BJ (cell line): ENCODE results near the gene CEP63. TPM values are rescaled to one million over a fixed set of nuclear protein-coding genes. Genes with fewer than 3 reads are reported as not detected.

Experiments
- CTCF ChIA-PET: fragments of 350-600 bp; formaldehyde crosslinking; extraction: SDS; loops from one replicate; lab custom pipeline; 2021; ENCODE audit warnings: antibody characterized with exemption, inconsistent platforms; lab: Yijun Ruan, JAX
- POLR2A ChIA-PET: fragments of 300-600 bp; sonication (Branson Sonifier 250); formaldehyde crosslinking; extraction: SDS; loops from one replicate; lab custom pipeline; 2021; ENCODE audit warnings: antibody characterized with exemption; lab: Charles Lee
- DNase-seq: peaks from one replicate; pipeline ENCODE4 v3.0.0-alpha.2; 2011; ENCODE audit warnings: low read depth
- H3K27me3 ChIP-seq: 2 replicates; pipeline ENCODE4 v1.6.0; 2011; ENCODE audit warnings: low read length; ENCODE audit not compliant: control insufficient read depth, insufficient read depth
- H3K36me3 ChIP-seq: 2 replicates; pipeline ENCODE4 v1.5.1; 2011; ENCODE audit warnings: low read length; ENCODE audit not compliant: control insufficient read depth, insufficient read depth
- H3K4me3 ChIP-seq: 2 replicates; pipeline ENCODE4 v1.5.1; 2011; ENCODE audit warnings: low read depth, mild to moderate bottlenecking, control low read depth, low read length
- polyA plus RNA-seq: library from polyadenylated mRNA; depleted of rRNA; stranded (reverse); fragments of >200 nt; gene quantifications from 2 replicates; pipeline ENCODE4 v1.2.3, GENCODE V29; 2011
- TF ChIP-seq, protein P1 (sequence below): IDR thresholded peaks from 2 replicates; pipeline ENCODE4 v1.5.1; 2011; ENCODE audit warnings: low read depth, mild to moderate bottlenecking, control low read depth, inconsistent platforms, low read length, moderate library complexity; ENCODE audit not compliant: insufficient read depth

The CEP63 gene
- polyA plus RNA-seq, 1 experiment, result 6.4 TPM

DNA sequence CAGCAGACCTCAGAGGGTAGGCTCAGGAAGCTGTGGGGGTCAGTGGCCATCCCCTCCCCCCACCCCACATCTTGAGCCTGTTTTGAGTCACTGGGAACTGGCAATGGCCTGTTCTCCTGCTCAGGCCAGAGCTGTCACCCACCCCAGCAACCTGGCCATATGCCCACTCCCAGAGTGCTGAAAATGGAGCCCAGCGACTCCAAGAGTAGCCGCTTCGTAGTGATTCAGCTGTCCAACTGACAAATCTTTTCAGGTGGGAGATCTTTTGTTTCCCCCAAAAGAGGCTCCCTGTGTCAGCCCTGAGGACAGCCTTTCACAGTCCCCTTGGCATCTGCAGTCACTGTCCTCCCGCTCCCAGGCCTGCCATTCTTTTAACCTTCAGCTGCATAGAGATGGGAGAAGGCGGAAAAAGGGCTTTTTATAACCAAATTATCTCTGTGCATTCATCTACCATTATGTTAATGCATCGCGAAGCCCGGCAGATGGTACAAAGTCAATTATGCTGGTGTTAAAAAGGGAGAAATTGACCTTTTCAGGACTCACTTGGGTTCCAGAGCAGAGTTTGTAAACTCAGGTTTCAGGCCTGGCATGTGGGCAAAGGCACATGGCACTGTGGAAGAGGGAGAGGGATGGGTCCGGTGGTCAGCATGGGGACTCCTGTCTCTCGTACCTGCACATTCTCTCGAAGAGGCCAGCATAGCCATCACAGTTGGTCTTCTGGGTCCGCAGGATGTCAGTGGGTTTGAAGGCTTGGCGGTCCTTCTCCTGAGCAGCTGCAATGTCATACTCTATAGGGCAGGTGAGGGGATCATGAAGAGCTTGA is 132.8 kb downstream of the CEP63 start:
- POLR2A ChIA-PET, result no interaction called here

DNA sequence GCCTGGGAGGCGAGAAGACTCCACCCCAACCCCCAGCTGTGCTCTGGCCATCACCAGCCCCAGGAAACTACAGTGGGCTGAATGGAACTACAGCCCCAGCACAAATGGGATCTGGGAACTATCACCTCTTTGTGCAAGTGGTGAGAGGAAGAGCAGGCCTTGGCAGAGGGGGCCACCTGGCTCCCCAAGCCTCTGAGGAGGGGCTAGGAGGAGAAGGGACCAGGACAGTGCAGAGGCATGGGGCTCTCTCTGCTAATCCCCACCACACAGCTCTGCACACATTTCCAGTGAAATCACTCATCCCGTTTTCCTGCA is 133.4 kb downstream of the CEP63 start:
- Histone ChIP-seq H3K36me3 (no peaks in the 10 kb centered on the region), H3K27me3 (no peaks in the 10 kb centered on the region; the same call in 1 of the 2 replicates), H3K4me3 (no peak overlapping the region)
- ChIA-PET POLR2A (no interaction called here), CTCF (interaction anchor here (0.9 to 1.2 kb wide), 2 partner anchors 19 to 21 kb away, joined by 5 to 6 read pairs; no protein-coding TSS in a partner anchor)
- TF ChIP-seq, protein P1, sequence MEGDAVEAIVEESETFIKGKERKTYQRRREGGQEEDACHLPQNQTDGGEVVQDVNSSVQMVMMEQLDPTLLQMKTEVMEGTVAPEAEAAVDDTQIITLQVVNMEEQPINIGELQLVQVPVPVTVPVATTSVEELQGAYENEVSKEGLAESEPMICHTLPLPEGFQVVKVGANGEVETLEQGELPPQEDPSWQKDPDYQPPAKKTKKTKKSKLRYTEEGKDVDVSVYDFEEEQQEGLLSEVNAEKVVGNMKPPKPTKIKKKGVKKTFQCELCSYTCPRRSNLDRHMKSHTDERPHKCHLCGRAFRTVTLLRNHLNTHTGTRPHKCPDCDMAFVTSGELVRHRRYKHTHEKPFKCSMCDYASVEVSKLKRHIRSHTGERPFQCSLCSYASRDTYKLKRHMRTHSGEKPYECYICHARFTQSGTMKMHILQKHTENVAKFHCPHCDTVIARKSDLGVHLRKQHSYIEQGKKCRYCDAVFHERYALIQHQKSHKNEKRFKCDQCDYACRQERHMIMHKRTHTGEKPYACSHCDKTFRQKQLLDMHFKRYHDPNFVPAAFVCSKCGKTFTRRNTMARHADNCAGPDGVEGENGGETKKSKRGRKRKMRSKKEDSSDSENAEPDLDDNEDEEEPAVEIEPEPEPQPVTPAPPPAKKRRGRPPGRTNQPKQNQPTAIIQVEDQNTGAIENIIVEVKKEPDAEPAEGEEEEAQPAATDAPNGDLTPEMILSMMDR, result no peak
- no peak for DNase-seq

More for the DNA sequence above, 132.8 kb downstream of the CEP63 start:
- H3K36me3 ChIP-seq, result no peaks in the 10 kb centered on the region
- DNase-seq, result no peak
- no peaks in the 10 kb centered on the region; the same call in 1 of the 2 replicates for H3K27me3 ChIP-seq
- no peak overlapping the region for H3K4me3 ChIP-seq
- CTCF ChIA-PET, result interaction anchor here (0.9 to 1.5 kb wide), 3 partner anchors 18 to 22 kb away, joined by 5 to 6 read pairs (median 5); no protein-coding TSS in a partner anchor
- TF ChIP-seq, protein P1, result no peak

DNA sequence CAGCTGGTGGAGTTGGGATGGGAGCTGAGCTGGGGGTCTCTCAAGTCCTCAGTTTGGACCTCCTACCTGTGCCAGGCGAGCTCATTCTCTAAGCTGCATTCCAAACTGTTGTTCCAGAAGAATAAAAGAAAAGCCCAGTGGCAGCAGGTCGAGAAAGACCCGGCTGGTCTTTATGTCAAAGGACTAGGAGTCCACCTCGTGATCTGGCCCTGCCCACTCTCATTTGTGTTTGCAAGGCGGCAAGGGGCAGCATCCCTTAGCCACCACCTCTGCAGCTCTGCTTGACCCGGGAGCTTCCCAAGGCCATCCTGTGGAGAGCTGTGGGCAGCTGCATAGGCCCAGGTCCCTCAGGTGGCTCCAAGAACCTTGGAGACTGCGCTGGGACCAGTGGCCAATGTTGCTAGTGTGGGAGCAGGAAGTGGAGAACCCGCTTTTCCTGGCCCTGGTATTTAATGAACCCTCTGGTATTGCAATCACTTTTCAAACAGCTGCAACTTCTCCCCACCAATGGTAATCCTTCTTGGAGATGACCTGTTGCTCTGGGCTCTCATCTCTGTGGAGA is 134.1 kb downstream of the CEP63 start:
- TF ChIP-seq, protein P1, result no peak
- ChIA-PET CTCF (interaction anchor here (1.2 to 1.3 kb wide), 2 partner anchors 19 kb away, joined by 3 to 6 read pairs; no protein-coding TSS in a partner anchor), POLR2A (no interaction called here)
- Histone ChIP-seq H3K4me3 (no peak overlapping the region), H3K36me3 (no peaks in the 10 kb centered on the region), H3K27me3 (no peaks in the 10 kb centered on the region)
- DNase-seq, result no peak

DNA sequence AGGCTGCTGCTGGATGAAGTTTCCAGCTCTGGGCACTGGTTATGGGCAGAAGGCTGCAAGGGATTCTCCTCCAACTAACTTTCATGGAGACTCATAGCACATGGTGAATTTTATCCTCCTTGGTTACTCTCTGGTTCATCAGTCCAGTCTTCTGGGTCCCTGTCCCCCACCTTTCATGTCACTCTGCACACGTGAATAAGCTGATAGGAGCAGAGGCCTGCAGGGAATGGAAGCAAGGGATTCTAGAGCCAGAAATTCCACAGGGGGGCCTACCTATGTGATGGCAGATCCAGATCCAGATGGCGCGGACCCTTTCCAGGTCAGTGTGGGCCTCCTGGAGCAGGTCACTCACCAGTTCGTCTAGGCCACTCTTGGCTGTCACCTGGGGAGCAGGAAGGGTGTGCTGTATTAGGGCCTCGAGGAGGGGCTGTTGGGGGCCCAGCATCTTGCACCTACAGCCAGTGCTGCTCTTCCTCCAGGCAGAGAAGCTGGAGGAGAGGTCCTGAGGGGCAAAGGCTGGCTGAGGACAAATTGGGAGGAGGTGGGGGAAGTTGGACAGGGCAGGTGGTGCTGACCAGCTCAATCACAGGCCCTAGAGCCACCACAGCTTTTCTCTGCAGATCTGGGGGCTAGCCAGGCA is 134.7 kb downstream of the CEP63 start:
- TF ChIP-seq, protein P1, result no peak
- Histone ChIP-seq H3K27me3 (no peaks in the 10 kb centered on the region), H3K36me3 (no peaks in the 10 kb centered on the region), H3K4me3 (no peak overlapping the region)
- ChIA-PET POLR2A (no interaction called here), CTCF (interaction anchor here (1.3 kb wide), 1 partner anchor 20 kb away, joined by 3 read pairs; no protein-coding TSS in a partner anchor)
- DNase-seq, result no peak

DNA sequence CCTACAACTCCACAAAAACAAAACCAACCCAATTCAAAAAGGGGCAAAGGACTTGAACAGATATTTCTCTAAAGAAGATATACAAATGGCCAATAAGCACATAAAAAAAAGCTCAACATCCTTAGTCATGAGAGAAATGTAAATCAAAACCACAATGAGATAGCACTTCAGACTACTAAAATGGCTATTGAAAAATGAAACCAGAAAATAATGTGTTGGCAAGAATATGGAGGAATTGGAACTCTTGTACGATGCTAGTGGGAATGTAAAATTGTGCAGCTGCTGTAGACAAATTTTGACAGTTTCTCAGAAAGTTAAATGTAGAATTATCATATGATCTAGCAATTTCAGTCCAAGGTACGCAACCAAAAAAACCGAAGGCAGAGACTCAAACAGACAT is 136.0 kb downstream of the CEP63 start:
- Histone ChIP-seq H3K36me3 (no peaks in the 10 kb centered on the region), H3K27me3 (no peaks in the 10 kb centered on the region), H3K4me3 (no peak overlapping the region)
- TF ChIP-seq, protein P1, result no peak
- no peak for DNase-seq
- ChIA-PET POLR2A (interaction anchor here (0.6 kb wide), 1 partner anchor 1200 kb away, joined by 6 read pairs; no protein-coding TSS in a partner anchor), CTCF (no interaction called here)
